PFSK-1 (cell line): ENCODE measurements around the gene SCN8A.

Source experiments
- FOXP2 ChIP-seq: optimal IDR thresholded peaks from 2 replicates; pipeline ENCODE3; 2011; ENCODE audit warnings: borderline replicate concordance, control low read depth, inconsistent platforms; ENCODE audit not compliant: insufficient read depth; ENCODE audit errors: extremely low read length, extremely low read depth
- POLR2AphosphoS5 ChIP-seq: IDR thresholded peaks from 2 replicates; pipeline ENCODE4 v1.6.1; 2012; ENCODE audit warnings: low read depth, mild to moderate bottlenecking, control low read depth, low read length, moderate library complexity
- REST ChIP-seq, 2 experiments: IDR thresholded peaks; 2 replicates each; pipeline versions ENCODE4 v1.6.1 to v1.8.0; 2011 to 2012; ENCODE audit warnings: low read depth in 2 of 2, low read length in 2 of 2, control low read depth in 1 of 2, inconsistent platforms in 1 of 2, mild to moderate bottlenecking in 1 of 2, moderate library complexity in 1 of 2; ENCODE audit not compliant: insufficient read depth in 1 of 2
- SIN3A ChIP-seq: IDR thresholded peaks from 2 replicates; pipeline ENCODE4 v1.6.1; 2012; ENCODE audit warnings: mild to moderate bottlenecking, low read length, moderate library complexity, borderline replicate concordance; ENCODE audit not compliant: insufficient read depth
- TAF1 ChIP-seq: IDR thresholded peaks from 2 replicates; pipeline ENCODE4 v1.6.1; 2012; ENCODE audit warnings: low read length, control low read depth, borderline replicate concordance; ENCODE audit not compliant: insufficient read depth

Gene SCN8A

GRCh38 chr12:51829011-51829481, 238.0 kb downstream of the SCN8A start:
- TF ChIP-seq FOXP2, result no peak
- no peak for TF ChIP-seq POLR2AphosphoS5

- TF ChIP-seq SIN3A, result no peak
Observed at GRCh38 chr12:51829641-51830040, 238.6 kb downstream of the SCN8A start.

GRCh38 chr12:51832354-51833107, 241.5 kb downstream of the SCN8A start:
- TF ChIP-seq REST (IDR thresholded peaks at IDR 0.05; ENCODE audit: insufficient read depth in 1 of 2, low read depth in 2 of 2, low read length in 2 of 2) (no peak), TAF1 (no peak), FOXP2 (no peak), SIN3A (no peak), POLR2AphosphoS5 (no peak)

- TF ChIP-seq TAF1 (no peak), REST (IDR thresholded peaks at IDR 0.05; ENCODE audit: insufficient read depth in 1 of 2, low read depth in 2 of 2, low read length in 2 of 2) (peak in 1 of 2 experiments; percentile 24; a peak in 1 of 4 replicates), POLR2AphosphoS5 (no peak)
Observed at GRCh38 chr12:51833448-51834227, 242.6 kb downstream of the SCN8A start.

- no peak for TF ChIP-seq FOXP2
- no peak for TF ChIP-seq REST (IDR thresholded peaks at IDR 0.05; ENCODE audit: insufficient read depth in 1 of 2, low read depth in 2 of 2, low read length in 2 of 2)
- no peak for TF ChIP-seq TAF1
- TF ChIP-seq POLR2AphosphoS5, result no peak
- no peak for TF ChIP-seq SIN3A
Observed at GRCh38 chr12:51834411-51834810, 243.4 kb downstream of the SCN8A start.
